Large intestine (tissue), 3 donors: Measurements from ENCODE around the gene ZBP1. TPM values are rescaled to one million over a fixed set of nuclear protein-coding genes. Genes with fewer than 3 reads are reported as not detected.
A peak's percentile ranks its signal among the peaks of the same experiment; 100 is the strongest.

ENCODE experiments used
- DNase-seq, 2 donors: peaks; one replicate each; pipeline versions ENCODE4 v3.0.0 to v3.0.0-alpha.2; 2013
- H3K27ac ChIP-seq: one replicate; pipeline ENCODE4 v1.5.1; 2013; ENCODE audit warnings: low read length
- H3K27me3 ChIP-seq: 2 replicates; pipeline ENCODE4 v1.6.1; 2013; ENCODE audit warnings: low read length; ENCODE audit not compliant: control insufficient read depth, insufficient read depth
- H3K36me3 ChIP-seq: 2 replicates; pipeline ENCODE4 v1.6.1; 2013; ENCODE audit warnings: low read length; ENCODE audit not compliant: control insufficient read depth, insufficient read depth
- H3K4me1 ChIP-seq: one replicate; pipeline ENCODE4 v1.6.1; 2013; ENCODE audit warnings: low read length; ENCODE audit not compliant: control insufficient read depth, insufficient read depth
- H3K4me3 ChIP-seq: one replicate; pipeline ENCODE4 v1.5.1; 2013; ENCODE audit warnings: low read length
- H3K9me3 ChIP-seq: one replicate; pipeline ENCODE4 v1.6.1; 2013; ENCODE audit warnings: mild to moderate bottlenecking, low read depth, low read length, moderate library complexity; ENCODE audit not compliant: control insufficient read depth
- WGBS: methylation state at CpG from one replicate; pipeline ENCODE4 v1.1.5; 2013; ENCODE audit warnings: low lambda C conversion rate; ENCODE audit not compliant: insufficient coverage; 5-methylcytosine and 5-hydroxymethylcytosine counted together
- polyA plus RNA-seq: library from polyadenylated mRNA; unstranded; fragments of 120-200 nt; gene quantifications from one replicate; pipeline ENCODE4 v1.2.1, GENCODE V29; 2013

Gene ZBP1
- polyA plus RNA-seq, 1 donor: 0.40 TPM

- Histone ChIP-seq H3K9me3 (peaks cover 2% of the 10 kb centered on the region), H3K27ac (no peak overlapping the region), H3K27me3 (no peaks in the 10 kb centered on the region), H3K4me3 (no peak overlapping the region), H3K4me1 (no peaks in the 10 kb centered on the region), H3K36me3 (peaks cover 28% of the 10 kb centered on the region)
- WGBS: no CpG with 5 or more reads among the region's 36 CpGs
- DNase-seq: peak in 1 of 2 donors; percentile 21
These were observed 37.6 kb upstream of the ZBP1 start for GRCh38 chr20:57657535-57658446.

- no CpG with 5 or more reads among the region's 20 CpGs for WGBS
- DNase-seq: no peak
- no peak overlapping the region for H3K4me3 ChIP-seq
- H3K36me3 ChIP-seq: peaks cover 36% of the 10 kb centered on the region
- no peaks in the 10 kb centered on the region for H3K4me1 ChIP-seq
- peaks cover 2% of the 10 kb centered on the region for H3K9me3 ChIP-seq
- no peak overlapping the region for H3K27ac ChIP-seq
- H3K27me3 ChIP-seq: no peaks in the 10 kb centered on the region
These were observed 36.8 kb upstream of the ZBP1 start for GRCh38 chr20:57656821-57657534.

- Histone ChIP-seq H3K4me1 (no peaks in the 10 kb centered on the region), H3K27me3 (no peaks in the 10 kb centered on the region), H3K36me3 (peaks cover 39% of the 10 kb centered on the region), H3K4me3 (no peak overlapping the region), H3K9me3 (peaks cover 2% of the 10 kb centered on the region), H3K27ac (no peak overlapping the region)
- DNase-seq: no peak
- WGBS: no CpG with 5 or more reads among the region's 15 CpGs
These were observed 36.1 kb upstream of the ZBP1 start for GRCh38 chr20:57656252-57656820.

GRCh38 chr20:57655809-57656155, 35.6 kb upstream of the ZBP1 start:
- Histone ChIP-seq H3K36me3 (peaks cover 41% of the 10 kb centered on the region), H3K27me3 (no peaks in the 10 kb centered on the region), H3K27ac (no peak overlapping the region), H3K4me1 (no peaks in the 10 kb centered on the region), H3K4me3 (no peak overlapping the region), H3K9me3 (no peaks in the 10 kb centered on the region)
- WGBS: no CpG with 5 or more reads among the region's 11 CpGs
- no peak for DNase-seq

GRCh38 chr20:57654998-57655808, 35.0 kb upstream of the ZBP1 start:
- Histone ChIP-seq H3K27me3 (no peaks in the 10 kb centered on the region), H3K36me3 (peaks cover 47% of the 10 kb centered on the region), H3K4me1 (no peaks in the 10 kb centered on the region), H3K27ac (no peak overlapping the region), H3K9me3 (no peaks in the 10 kb centered on the region), H3K4me3 (no peak overlapping the region)
- 100% methylated on average over 2 of the region's 22 CpGs for WGBS
- no peak for DNase-seq

GRCh38 chr20:57654363-57654997, 34.3 kb upstream of the ZBP1 start:
- Histone ChIP-seq H3K9me3 (no peaks in the 10 kb centered on the region), H3K27me3 (no peaks in the 10 kb centered on the region), H3K36me3 (peaks cover 47% of the 10 kb centered on the region), H3K4me3 (no peak overlapping the region), H3K4me1 (no peaks in the 10 kb centered on the region), H3K27ac (no peak overlapping the region)
- WGBS: no CpG with 5 or more reads among the region's 12 CpGs
- DNase-seq: peak; percentile 42 to 54

- no peaks in the 10 kb centered on the region for H3K27me3 ChIP-seq
- H3K27ac ChIP-seq: no peak overlapping the region
- WGBS: 100% methylated on average over 1 of the region's 5 CpGs
- DNase-seq: no peak
- peaks cover 42% of the 10 kb centered on the region for H3K36me3 ChIP-seq
- no peaks in the 10 kb centered on the region for H3K4me1 ChIP-seq
- no peak overlapping the region for H3K4me3 ChIP-seq
- no peaks in the 10 kb centered on the region for H3K9me3 ChIP-seq
These were observed 33.7 kb upstream of the ZBP1 start for GRCh38 chr20:57653910-57654309.

GRCh38 chr20:57653546-57653900, 33.3 kb upstream of the ZBP1 start:
- H3K4me1 ChIP-seq: no peaks in the 10 kb centered on the region
- H3K9me3 ChIP-seq: no peaks in the 10 kb centered on the region
- no peak overlapping the region for H3K4me3 ChIP-seq
- H3K27ac ChIP-seq: no peak overlapping the region
- peaks cover 38% of the 10 kb centered on the region for H3K36me3 ChIP-seq
- no peaks in the 10 kb centered on the region for H3K27me3 ChIP-seq
- no CpG with 5 or more reads among the region's 8 CpGs for WGBS
- no peak for DNase-seq

GRCh38 chr20:57652606-57653545, 32.6 kb upstream of the ZBP1 start:
- peaks cover 34% of the 10 kb centered on the region for H3K36me3 ChIP-seq
- WGBS: no CpG with 5 or more reads among the region's 28 CpGs
- DNase-seq: no peak
- no peak overlapping the region for H3K4me3 ChIP-seq
- H3K4me1 ChIP-seq: no peaks in the 10 kb centered on the region
- H3K9me3 ChIP-seq: no peaks in the 10 kb centered on the region
- H3K27me3 ChIP-seq: no peaks in the 10 kb centered on the region
- no peak overlapping the region for H3K27ac ChIP-seq
